Head of caudate nucleus (tissue), 42 donors: ENCODE results near the gene CCDC50.

Experiments
- DNase-seq, 42 donors: peaks; one replicate each; pipeline versions ENCODE4 v3.0.0 to v3.0.0-alpha.2; 2020 to 2021; ENCODE audit warnings: mixed read lengths in 7 of 42
- intact Hi-C: fragments of 100-400 bp; cut with DNase I; formaldehyde crosslinking; loops from one replicate; pipeline ENCODE4 v1.15.0; 2022

Gene CCDC50

GRCh38 chr3:191328962-191329653, at the start of gene CCDC50:
CCDC50 (plus strand) TSS chr3:191329394; CDS start chr3:191329675, 281 bp downstream.
- peak; percentile 62 to 90 (median 77) for DNase-seq
- intact Hi-C loops = no loop called here

GRCh38 chr3:191280111-191280510, 49.1 kb upstream of the CCDC50 start:
- intact Hi-C loops = no loop called here
- DNase-seq = no peak

- no peak for DNase-seq
- intact Hi-C loops = no loop called here
Measured at GRCh38 chr3:191280882-191281281, 48.3 kb upstream of the CCDC50 start.

- intact Hi-C loops = no loop called here
- DNase-seq = no peak
Measured at GRCh38 chr3:191282251-191283185, 46.7 kb upstream of the CCDC50 start.

GRCh38 chr3:191283400-191283799, 45.8 kb upstream of the CCDC50 start:
- intact Hi-C loops = no loop called here
- no peak for DNase-seq

- intact Hi-C loops = no loop called here
- no peak for DNase-seq
Measured at GRCh38 chr3:191290311-191291025, 38.7 kb upstream of the CCDC50 start.

- no peak for DNase-seq
- intact Hi-C loops = no loop called here
Measured at GRCh38 chr3:191292243-191293015, 36.8 kb upstream of the CCDC50 start.

GRCh38 chr3:191294291-191294690, 34.9 kb upstream of the CCDC50 start:
- no peak for DNase-seq
- intact Hi-C loops = no loop called here

- intact Hi-C loops = no loop called here
- no peak for DNase-seq
Measured at GRCh38 chr3:191296041-191296541, 33.1 kb upstream of the CCDC50 start.

- intact Hi-C loops = no loop called here
- DNase-seq = no peak
Measured at GRCh38 chr3:191298846-191299245, 30.3 kb upstream of the CCDC50 start.

GRCh38 chr3:191300422-191300821, 28.8 kb upstream of the CCDC50 start:
- intact Hi-C loops = no loop called here
- DNase-seq = no peak

- intact Hi-C loops = no loop called here
- DNase-seq = no peak
Measured at GRCh38 chr3:191301017-191301416, 28.2 kb upstream of the CCDC50 start.

- intact Hi-C loops = no loop called here
- no peak for DNase-seq
Measured at GRCh38 chr3:191301782-191302411, 27.3 kb upstream of the CCDC50 start.

- intact Hi-C loops = no loop called here
- no peak for DNase-seq
Measured at GRCh38 chr3:191302451-191302850, 26.7 kb upstream of the CCDC50 start.

GRCh38 chr3:191303596-191303995, 25.6 kb upstream of the CCDC50 start:
- intact Hi-C loops = no loop called here
- DNase-seq = peak in 1 of 42 donors; percentile 8

- no peak for DNase-seq
- intact Hi-C loops = no loop called here
Measured at GRCh38 chr3:191306428-191306827, 22.8 kb upstream of the CCDC50 start.

- intact Hi-C loops = no loop called here
Measured at GRCh38 chr3:191307341-191307740, 21.9 kb upstream of the CCDC50 start.

GRCh38 chr3:191313296-191313695, 15.9 kb upstream of the CCDC50 start:
- DNase-seq = no peak
- intact Hi-C loops = no loop called here

More at GRCh38 chr3:191307341-191307740, 21.9 kb upstream of the CCDC50 start:
- DNase-seq = no peak
